HG03280 (cell line): Measurements from ENCODE around the gene GPC6.
"Not testable (repeated sequence)": the region's sequence is repeated elsewhere in the genome, so short reads cannot be mapped to it uniquely, and the experiment has no call there.

Experiments
- ATAC-seq: cut with Tn5 transposase; IDR thresholded peaks from one replicate; pipeline ENCODE4 v1.9.1; 2021; ENCODE audit warnings: mild to moderate bottlenecking, moderate library complexity; ENCODE audit not compliant: unreplicated experiment

Gene GPC6

GRCh38 chr13:94259984-94260383, 1033.4 kb downstream of the GPC6 start:
- ATAC-seq, result no peak

- no peak for ATAC-seq
Measured at GRCh38 chr13:94261163-94261562, 1034.6 kb downstream of the GPC6 start.

- ATAC-seq, result no peak
Measured at GRCh38 chr13:94263038-94263437, 1036.4 kb downstream of the GPC6 start.

- no peak for ATAC-seq
Measured at GRCh38 chr13:94267581-94268366, 1041.2 kb downstream of the GPC6 start.

- ATAC-seq, result no peak
Measured at GRCh38 chr13:94268661-94269060, 1042.1 kb downstream of the GPC6 start.

GRCh38 chr13:94269557-94269956, 1043.0 kb downstream of the GPC6 start:
- no peak for ATAC-seq

- no peak for ATAC-seq
Measured at GRCh38 chr13:94270556-94270955, 1043.9 kb downstream of the GPC6 start.

- ATAC-seq, result no peak
Measured at GRCh38 chr13:94272038-94272437, 1045.4 kb downstream of the GPC6 start.

- no peak for ATAC-seq
Measured at GRCh38 chr13:94280349-94280748, 1053.7 kb downstream of the GPC6 start.

- no peak for ATAC-seq
Measured at GRCh38 chr13:94280845-94281244, 1054.2 kb downstream of the GPC6 start.

GRCh38 chr13:94286581-94286980, 1060.0 kb downstream of the GPC6 start:
- no peak for ATAC-seq

GRCh38 chr13:94291631-94292322, 1065.2 kb downstream of the GPC6 start:
- ATAC-seq, result no peak

- no peak for ATAC-seq
Measured at GRCh38 chr13:94292323-94292640, 1065.7 kb downstream of the GPC6 start.

- no peak for ATAC-seq
Measured at GRCh38 chr13:94296471-94296870, 1069.9 kb downstream of the GPC6 start.

GRCh38 chr13:94298346-94298745, 1071.7 kb downstream of the GPC6 start:
- ATAC-seq, result no peak

- ATAC-seq, result no peak
Measured at GRCh38 chr13:94300401-94300800, 1073.8 kb downstream of the GPC6 start.

- ATAC-seq, result no peak
Measured at GRCh38 chr13:94301487-94301886, 1074.9 kb downstream of the GPC6 start.

- ATAC-seq, result not testable (repeated sequence)
Measured at GRCh38 chr13:94302847-94303565, 1076.4 kb downstream of the GPC6 start.

- ATAC-seq, result no peak
Measured at GRCh38 chr13:94303644-94304174, 1077.1 kb downstream of the GPC6 start.

- no peak for ATAC-seq
Measured at GRCh38 chr13:94305033-94305432, 1078.4 kb downstream of the GPC6 start.

- no peak for ATAC-seq
Measured at GRCh38 chr13:94305463-94305862, 1078.9 kb downstream of the GPC6 start.

GRCh38 chr13:94305934-94306333, 1079.3 kb downstream of the GPC6 start:
- ATAC-seq, result no peak
